Osteoblast (primary cell): ENCODE results near the gene ATXN10. TPM values are rescaled to one million over a fixed set of nuclear protein-coding genes. Genes with fewer than 3 reads are reported as not detected.

ENCODE experiments used
- DNase-seq: peaks from one replicate; pipeline ENCODE4 v3.0.0; 2011; ENCODE audit warnings: low spot score, mixed read lengths; ENCODE audit not compliant: insufficient read length; ENCODE audit errors: missing footprints
- H2AFZ ChIP-seq: 2 replicates; pipeline ENCODE4 v1.6.0; 2011; ENCODE audit warnings: mild to moderate bottlenecking, low read length
- H3K27ac ChIP-seq: 2 replicates; pipeline ENCODE4 v1.5.1; 2011; ENCODE audit warnings: mild to moderate bottlenecking, low read depth, low read length, moderate library complexity
- H3K27me3 ChIP-seq: 2 replicates; pipeline ENCODE4 v1.6.0; 2012; ENCODE audit warnings: mild to moderate bottlenecking, control low read depth, inconsistent platforms, low read length, moderate library complexity; ENCODE audit not compliant: insufficient read depth
- H3K36me3 ChIP-seq: 2 replicates; pipeline ENCODE4 v1.5.1; 2011; ENCODE audit warnings: mild to moderate bottlenecking, low read length, control low read depth, moderate library complexity; ENCODE audit not compliant: insufficient read depth
- H3K4me1 ChIP-seq: 2 replicates; pipeline ENCODE4 v1.5.1; 2011; ENCODE audit warnings: mild to moderate bottlenecking, low read length, control low read depth, moderate library complexity; ENCODE audit not compliant: insufficient read depth
- H3K4me2 ChIP-seq: 2 replicates; pipeline ENCODE4 v1.6.0; 2011; ENCODE audit warnings: mild to moderate bottlenecking, low read length; ENCODE audit not compliant: insufficient read depth
- H3K4me3 ChIP-seq: fragments of 200-600 bp; sonication (generic); 3 replicates; pipeline ENCODE4 v1.5.1; 2012; ENCODE audit warnings: mild to moderate bottlenecking, low read length, inconsistent platforms; ENCODE audit not compliant: insufficient read depth
- H3K79me2 ChIP-seq: 2 replicates; pipeline ENCODE4 v1.6.0; 2012; ENCODE audit warnings: mild to moderate bottlenecking, low read length, control low read depth, inconsistent platforms; ENCODE audit not compliant: insufficient read depth
- H3K9me3 ChIP-seq: 2 replicates; pipeline ENCODE4 v1.5.1; 2011; ENCODE audit warnings: low read depth, low read length, control low read depth
- H4K20me1 ChIP-seq: 2 replicates; pipeline ENCODE4 v1.6.0; 2012; ENCODE audit warnings: mild to moderate bottlenecking, low read length, control low read depth; ENCODE audit not compliant: insufficient read depth
- CTCF ChIP-seq: IDR thresholded peaks from 2 replicates; pipeline ENCODE4 v1.5.1; 2011; ENCODE audit warnings: mild to moderate bottlenecking, low read depth, low read length, moderate library complexity; ENCODE audit errors: extremely low read depth
- total RNA-seq: library from RNA; depleted of rRNA; stranded (reverse); fragments of >200 nt; gene quantifications from 2 replicates; pipeline ENCODE4 v1.2.3, GENCODE V29; 2012

Gene ATXN10
- total RNA-seq, 1 donor, result 138 TPM

GRCh38 chr22:45640291-45640940 lies 31.2 kb upstream of the ATXN10 start:
- no peak for DNase-seq
- H3K4me3 ChIP-seq, result no peak overlapping the region
- H2AFZ ChIP-seq, result no peak overlapping the region
- H3K9me3 ChIP-seq, result no peaks in the 10 kb centered on the region
- peaks cover 12% of the 10 kb centered on the region for H3K4me1 ChIP-seq
- no peaks in the 10 kb centered on the region for H3K79me2 ChIP-seq
- no peak overlapping the region for H3K27ac ChIP-seq
- H3K4me2 ChIP-seq, result no peak overlapping the region
- TF ChIP-seq CTCF, result no peak
- H4K20me1 ChIP-seq, result no peaks in the 10 kb centered on the region
- H3K27me3 ChIP-seq, result peaks cover 7% of the 10 kb centered on the region
- H3K36me3 ChIP-seq, result no peaks in the 10 kb centered on the region

DNA sequence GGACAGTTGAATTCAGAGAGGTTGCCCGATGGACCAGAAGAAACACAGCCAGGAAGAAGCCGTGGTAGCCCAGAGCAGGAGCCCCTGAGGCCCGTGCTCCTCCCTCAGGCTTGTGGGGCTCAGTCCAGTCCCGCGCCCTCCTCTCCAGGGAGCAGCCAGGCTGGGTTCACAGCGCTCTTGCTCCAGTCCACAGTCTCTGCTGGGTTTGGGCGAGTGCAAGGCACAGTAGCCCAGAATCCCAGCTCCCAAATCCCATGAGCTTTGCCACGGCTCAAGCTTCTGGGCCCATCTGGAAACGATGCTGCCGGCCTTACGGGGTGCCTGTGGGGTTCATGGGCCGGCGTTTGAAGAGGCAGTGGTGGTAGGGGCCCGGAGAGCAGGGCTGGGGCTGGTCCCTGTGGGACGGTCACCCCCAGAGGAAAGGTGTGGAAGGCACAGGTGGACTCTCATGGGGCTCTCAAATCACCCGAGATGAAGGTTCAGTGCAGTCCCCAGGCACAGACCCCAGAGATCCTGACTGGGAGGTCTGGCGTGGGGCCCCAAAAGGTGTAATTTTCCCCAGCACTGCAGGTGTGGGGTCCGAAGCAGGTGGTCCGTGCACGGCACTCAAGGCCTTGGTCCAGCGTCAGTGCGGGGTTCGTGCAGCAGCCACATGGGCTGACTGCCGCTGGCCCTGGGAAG lies 30.6 kb upstream of the ATXN10 start:
- Histone ChIP-seq H3K9me3 (no peaks in the 10 kb centered on the region), H3K4me2 (no peak overlapping the region), H3K4me1 (peaks cover 13% of the 10 kb centered on the region), H4K20me1 (no peaks in the 10 kb centered on the region), H3K36me3 (no peaks in the 10 kb centered on the region), H3K4me3 (no peak overlapping the region), H3K27ac (no peak overlapping the region), H2AFZ (no peak overlapping the region), H3K27me3 (peaks cover 7% of the 10 kb centered on the region), H3K79me2 (no peaks in the 10 kb centered on the region)
- no peak for TF ChIP-seq CTCF
- no peak for DNase-seq

DNA sequence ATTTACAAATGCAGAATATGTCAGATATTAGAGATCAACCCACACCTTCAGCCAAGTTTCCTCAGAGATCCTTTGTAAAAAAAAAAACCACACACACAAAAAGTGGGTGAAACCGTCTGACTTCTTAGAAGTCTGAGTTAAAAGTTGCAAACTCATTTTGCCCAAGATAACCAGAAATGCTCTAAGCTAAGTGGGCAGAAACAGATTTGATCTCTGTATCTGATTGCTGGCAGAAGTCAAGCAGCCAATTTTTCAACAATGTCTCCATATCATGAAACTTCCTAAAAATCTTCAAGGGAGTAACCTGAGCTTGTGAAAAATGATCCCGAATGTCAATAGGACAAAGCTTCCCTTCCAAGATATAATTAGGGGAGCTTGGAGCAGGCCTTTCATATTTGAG lies 28.6 kb upstream of the ATXN10 start:
- Histone ChIP-seq H3K9me3 (no peaks in the 10 kb centered on the region), H4K20me1 (no peaks in the 10 kb centered on the region), H3K36me3 (no peaks in the 10 kb centered on the region), H2AFZ (no peak overlapping the region), H3K4me1 (peaks cover 13% of the 10 kb centered on the region), H3K4me2 (no peak overlapping the region), H3K27ac (no peak overlapping the region), H3K79me2 (no peaks in the 10 kb centered on the region), H3K4me3 (no peak overlapping the region), H3K27me3 (peaks cover 5% of the 10 kb centered on the region)
- TF ChIP-seq CTCF, result no peak
- no peak for DNase-seq

- H3K4me1 ChIP-seq, result peaks cover 5% of the 10 kb centered on the region
- no peaks in the 10 kb centered on the region for H3K36me3 ChIP-seq
Observed at GRCh38 chr22:45644714-45645113, 26.9 kb upstream of the ATXN10 start.

More at GRCh38 chr22:45644714-45645113, 26.9 kb upstream of the ATXN10 start:
- Histone ChIP-seq H3K27me3 (peaks cover 5% of the 10 kb centered on the region), H4K20me1 (no peaks in the 10 kb centered on the region), H3K4me3 (no peak overlapping the region), H3K79me2 (no peaks in the 10 kb centered on the region), H3K27ac (no peak overlapping the region), H2AFZ (no peak overlapping the region), H3K4me2 (no peak overlapping the region), H3K9me3 (no peaks in the 10 kb centered on the region)
- DNase-seq, result no peak
- TF ChIP-seq CTCF, result no peak
